Bronchial epithelial cell (primary cell): Measurements from ENCODE around the gene LCN10. TPM values are rescaled to one million over a fixed set of nuclear protein-coding genes. Genes with fewer than 3 reads are reported as not detected.
"Not testable (repeated sequence)": the region's sequence is repeated elsewhere in the genome, so short reads cannot be mapped to it uniquely, and the experiment has no call there.

Experiments
- DNase-seq: peaks from one replicate; pipeline ENCODE4 v3.0.0-alpha.2; 2010; ENCODE audit warnings: low read depth
- FAIRE-seq: peaks from 2 replicates; lab custom pipeline; 2011; peaks lifted over from hg19 to GRCh38; lab: Jason Lieb, UNC
- H3K27me3 ChIP-seq: 2 replicates; pipeline ENCODE4 v1.5.1; 2011; ENCODE audit warnings: low read length; ENCODE audit not compliant: control insufficient read depth, insufficient read depth
- H3K36me3 ChIP-seq: 2 replicates; pipeline ENCODE4 v1.5.1; 2011; ENCODE audit warnings: low read length; ENCODE audit not compliant: control insufficient read depth, insufficient read depth
- H3K4me3 ChIP-seq: 2 replicates; pipeline ENCODE4 v1.5.1; 2011; ENCODE audit warnings: mild to moderate bottlenecking, low read depth, low read length, control low read depth
- CTCF ChIP-seq: IDR thresholded peaks from 2 replicates; pipeline ENCODE4 v1.5.1; 2011; ENCODE audit warnings: mild to moderate bottlenecking, moderate library complexity, low read length, control low read depth, inconsistent platforms; ENCODE audit not compliant: insufficient read depth, severe bottlenecking
- total RNA-seq: library from RNA; depleted of rRNA; stranded (reverse); fragments of >200 nt; gene quantifications from 2 replicates; pipeline ENCODE4 v1.2.1, GENCODE V29; 2014

LCN10 gene
- not detected in 2 replicates for total RNA-seq

- peak; percentile 48 for TF ChIP-seq CTCF
- Histone ChIP-seq H3K4me3 (no peak within 1 kb of the TSS), H3K36me3 (no peaks in the 10 kb centered on the region), H3K27me3 (peaks cover 28% of the 10 kb centered on the region)
- FAIRE-seq = no peak
- no peak for DNase-seq
Measured at GRCh38 chr9:136742591-136743391, at the start of gene LCN10. Gene LCN10 (minus strand): TSS chr9:136742940. CDS start chr9:136742903, 37 bp downstream.

GRCh38 chr9:136791516-136792276, 49.0 kb upstream of the LCN10 start:
- TF ChIP-seq CTCF = peak; percentile 99
- no peak for FAIRE-seq
- no peaks in the 10 kb centered on the region for H3K27me3 ChIP-seq
- peak; percentile 75 for DNase-seq
- peak overlapping the region; percentile 89 for H3K4me3 ChIP-seq
- H3K36me3 ChIP-seq = peaks cover 13% of the 10 kb centered on the region

- no peak for TF ChIP-seq CTCF
- FAIRE-seq = no peak
Measured at GRCh38 chr9:136790640-136791515, 48.1 kb upstream of the LCN10 start, which contains the start of gene TMEM141. Gene TMEM141 (plus strand): TSS chr9:136791344. CDS start chr9:136791371, 27 bp downstream.

GRCh38 chr9:136789523-136789937, 46.8 kb upstream of the LCN10 start:
- DNase-seq = no peak
- H3K27me3 ChIP-seq = no peaks in the 10 kb centered on the region
- H3K36me3 ChIP-seq = peaks cover 13% of the 10 kb centered on the region
- no peak overlapping the region for H3K4me3 ChIP-seq
- no peak for TF ChIP-seq CTCF
- no peak for FAIRE-seq

More at GRCh38 chr9:136790640-136791515, 48.1 kb upstream of the LCN10 start, which contains the start of gene TMEM141:
- H3K27me3 ChIP-seq = no peaks in the 10 kb centered on the region
- DNase-seq = peak; percentile 93
- H3K36me3 ChIP-seq = peaks cover 13% of the 10 kb centered on the region
- peak within 1 kb of the TSS; percentile 89 for H3K4me3 ChIP-seq

GRCh38 chr9:136788644-136789522, 46.1 kb upstream of the LCN10 start:
- not testable (repeated sequence) for FAIRE-seq, H3K27me3 ChIP-seq

More at GRCh38 chr9:136788644-136789522, 46.1 kb upstream of the LCN10 start:
- H3K4me3 ChIP-seq, DNase-seq: not testable (repeated sequence)
- peaks cover 13% of the 10 kb centered on the region for H3K36me3 ChIP-seq
